B cell (primary cell): ENCODE results near the gene SLC37A1.

Experiments
- CTCF ChIP-seq: fragments of 200-600 bp; IDR thresholded peaks from one replicate; pipeline ENCODE4 v1.8.0; 2022; ENCODE audit warnings: antibody characterized with exemption, mild to moderate bottlenecking
- EZH2 ChIP-seq: IDR thresholded peaks from 2 replicates; pipeline ENCODE4 v1.6.1; 2012; ENCODE audit warnings: borderline replicate concordance, low read depth, mild to moderate bottlenecking, moderate library complexity, low read length; ENCODE audit not compliant: insufficient read depth, poor library complexity, severe bottlenecking

GRCh38 chr21:42496120-42496838 lies 17.4 kb upstream of the SLC37A1 start, which contains the start of gene RSPH1:
- no peak for TF ChIP-seq CTCF
- no peak for TF ChIP-seq EZH2
